Measurements from ENCODE around the gene SCN5A. TPM values are rescaled to one million over a fixed set of nuclear protein-coding genes. Genes with fewer than 3 reads are reported as not detected.

Gene SCN5A
- total and polyA plus RNA-seq, 4 donors: 0.01 to 0.14 TPM; not detected in 2

GRCh38 chr3:38507120-38507519 is 142.4 kb downstream of the SCN5A start:
- Histone ChIP-seq H3K9ac (ENCODE audit: low read depth in 1 of 2, low read length in 2 of 2) (no peak overlapping the region), H3K9me3 (ENCODE audit: control insufficient read depth in 4 of 4, low read length in 3 of 4) (no peaks in the 10 kb centered on the region), H3K4me1 (ENCODE audit: control insufficient read depth in 4 of 4, insufficient read depth in 4 of 4, low read length in 3 of 4) (no peaks in the 10 kb centered on the region), H3K4me3 (ENCODE audit: low read depth in 1 of 3, low read length in 3 of 3) (no peak overlapping the region), H3K36me3 (ENCODE audit: control insufficient read depth in 4 of 4, insufficient read depth in 3 of 4, low read depth in 1 of 4, low read length in 3 of 4) (peaks cover 0 to 7% (median 2%) of the 10 kb centered on the region in 4 donors), H3K27ac (ENCODE audit: low read depth in 1 of 2, low read length in 2 of 2) (no peak overlapping the region), H3K27me3 (ENCODE audit: control insufficient read depth in 4 of 4, insufficient read depth in 4 of 4, low read length in 3 of 4) (no peaks in the 10 kb centered on the region)
- WGBS: 92% methylated on average over 2 of the region's 2 CpGs
- TF ChIP-seq HNF4G (IDR thresholded peaks at IDR 0.05) (no peak), ATF3 (IDR thresholded peaks at IDR 0.05) (no peak), RAD21 (IDR thresholded peaks at IDR 0.05) (no peak), RXRA (IDR thresholded peaks at IDR 0.05) (no peak), FOXA2 (IDR thresholded peaks at IDR 0.05) (no peak), NR2F2 (IDR thresholded peaks at IDR 0.05) (no peak), TAF1 (conservative IDR thresholded peaks at IDR 0.05) (no peak)
- no peak for DNase-seq (ENCODE audit: low spot score)

GRCh38 chr3:38500688-38501417 is 148.6 kb downstream of the SCN5A start:
- Histone ChIP-seq H3K9me3 (ENCODE audit: control insufficient read depth in 4 of 4, low read length in 3 of 4) (no peaks in the 10 kb centered on the region), H3K27me3 (ENCODE audit: control insufficient read depth in 4 of 4, insufficient read depth in 4 of 4, low read length in 3 of 4) (no peaks in the 10 kb centered on the region), H3K9ac (ENCODE audit: low read depth in 1 of 2, low read length in 2 of 2) (no peak overlapping the region), H3K36me3 (ENCODE audit: control insufficient read depth in 4 of 4, insufficient read depth in 3 of 4, low read depth in 1 of 4, low read length in 3 of 4) (peaks cover 0 to 5% (median 3%) of the 10 kb centered on the region in 4 donors), H3K27ac (ENCODE audit: low read depth in 1 of 2, low read length in 2 of 2) (no peak overlapping the region), H3K4me3 (ENCODE audit: low read depth in 1 of 3, low read length in 3 of 3) (no peak overlapping the region), H3K4me1 (ENCODE audit: control insufficient read depth in 4 of 4, insufficient read depth in 4 of 4, low read length in 3 of 4) (peaks cover 0 to 7% (median under 1%) of the 10 kb centered on the region in 4 donors)
- TF ChIP-seq ZBTB33 (IDR thresholded peaks at IDR 0.05) (no peak), RAD21 (IDR thresholded peaks at IDR 0.05) (no peak), ATF3 (IDR thresholded peaks at IDR 0.05) (no peak), CTCF (IDR thresholded peaks at IDR 0.05; ENCODE audit: low read depth, low read length, missing input control) (no peak), TAF1 (conservative IDR thresholded peaks at IDR 0.05) (no peak), HNF4A (conservative IDR thresholded peaks at IDR 0.05) (no peak), FOXA2 (IDR thresholded peaks at IDR 0.05) (no peak), NR2F2 (IDR thresholded peaks at IDR 0.05) (no peak), SP1 (IDR thresholded peaks at IDR 0.05) (no peak), RXRA (IDR thresholded peaks at IDR 0.05) (no peak), HNF4G (IDR thresholded peaks at IDR 0.05) (no peak), FOXA1 (IDR thresholded peaks at IDR 0.05) (no peak)
- WGBS: 92% methylated on average over 2 of the region's 2 CpGs
- no peak for DNase-seq (ENCODE audit: low spot score)

Small RNA genes within 50 kb of the gene (small RNA-seq; reads per million reads assigned to genes)
- not detected for gene RF00019

Other genes starting within 250 kb of the SCN5A start
- 1 to 10 TPM; 7.3 to 7.4 TPM for gene ACVR2B, start 195.8 kb downstream of the SCN5A start, total RNA-seq
- gene ACVR2B, start 195.8 kb downstream of the SCN5A start, polyA plus RNA-seq: 1 to 10 TPM; 1.2 to 2.1 TPM
- 1 to 10 TPM; 3.8 to 4.4 TPM for gene EXOG, start 153.3 kb downstream of the SCN5A start, total RNA-seq
- 1 to 10 TPM; 2.1 to 3.9 TPM for gene EXOG, start 153.3 kb downstream of the SCN5A start, polyA plus RNA-seq
- gene SCN10A, start 166.5 kb upstream of the SCN5A start, total RNA-seq: under 1 TPM in 1 of 2 donors, not detected in 1; under 0.01 TPM
- not detected for gene SCN10A, start 166.5 kb upstream of the SCN5A start, polyA plus RNA-seq

Data from liver (tissue), 10 donors.